K562 (cell line): ENCODE data around the gene PRR19. TPM values are rescaled to one million over a fixed set of nuclear protein-coding genes. Genes with fewer than 3 reads are reported as not detected.

ENCODE experiments used
- CEBPB ChIP-seq: fragments of 450-650 bp; IDR thresholded peaks from 2 replicates; pipeline ENCODE4 v1.6.1; 2016; ENCODE audit warnings: missing genetic modification characterization, missing compliant biosample characterization
- CHD1 ChIP-seq: fragments of 200-600 bp; sonication (generic); IDR thresholded peaks from one replicate; pipeline ENCODE4 v1.6.1; 2012; ENCODE audit warnings: mild to moderate bottlenecking, moderate library complexity, low read length, inconsistent platforms
- CREB5 ChIP-seq: fragments of 250-450 bp; sonication (Bioruptor Pico); IDR thresholded peaks from 2 replicates; pipeline ENCODE4 v1.5.0; 2020; ENCODE audit warnings: mild to moderate bottlenecking
- GTF2B ChIP-seq: IDR thresholded peaks from 2 replicates; pipeline ENCODE4 v1.6.1; 2011; ENCODE audit not compliant: insufficient read length; ENCODE audit errors: extremely low read depth
- GTF3C2 ChIP-seq: IDR thresholded peaks from 3 replicates; pipeline ENCODE4 v1.6.1; 2011; ENCODE audit warnings: borderline replicate concordance, mild to moderate bottlenecking, moderate library complexity; ENCODE audit not compliant: insufficient read length; ENCODE audit errors: extremely low read depth
- HEY1 ChIP-seq: fragments of 250-450 bp; sonication (Bioruptor Pico); IDR thresholded peaks from 2 replicates; pipeline ENCODE4 v1.5.0; 2020; ENCODE audit warnings: mild to moderate bottlenecking, moderate library complexity, borderline replicate concordance
- MCM5 ChIP-seq: fragments of 450-650 bp; IDR thresholded peaks from 2 replicates; pipeline ENCODE4 v1.6.1; 2016; ENCODE audit warnings: low read depth
- MLX ChIP-seq, 2 experiments: fragments of 450-650 bp in 1 of 2; sonication (generic) in 1 of 2; formaldehyde crosslinking; conservative IDR thresholded peaks; 2 replicates each; pipeline versions ENCODE4 v1.4.0 to v1.8.1; 2020 to 2022; ENCODE audit warnings: mild to moderate bottlenecking in 1 of 2, missing genetic modification reagents in 1 of 2
- RB1 ChIP-seq: fragments of 450-650 bp; IDR thresholded peaks from 2 replicates; pipeline ENCODE4 v1.6.1; 2017; ENCODE audit warnings: low read depth, mild to moderate bottlenecking
- RBM22 ChIP-seq: fragments of 200-400 bp; formaldehyde crosslinking; IDR thresholded peaks from 2 replicates; pipeline ENCODE4 v1.6.1; 2018; ENCODE audit warnings: low read length, low read depth; ENCODE audit not compliant: poor library complexity, severe bottlenecking
- SAFB2 ChIP-seq: fragments of 200-400 bp; formaldehyde crosslinking; IDR thresholded peaks from 2 replicates; pipeline ENCODE4 v1.6.1; 2018; ENCODE audit warnings: borderline replicate concordance, low read length, low read depth, moderate library complexity; ENCODE audit not compliant: severe bottlenecking
- SMC3 ChIP-seq: conservative IDR thresholded peaks from 2 replicates; pipeline ENCODE4 v1.6.1; 2011; ENCODE audit warnings: low read depth, low read length, improper control_type of control experiment; ENCODE audit not compliant: insufficient read depth
- SNAPC5 ChIP-seq: fragments of 250-450 bp; sonication (Bioruptor Pico); IDR thresholded peaks from 2 replicates; pipeline ENCODE4 v1.8.0; 2021; ENCODE audit warnings: moderate library complexity, mild to moderate bottlenecking, inconsistent platforms
- TEAD4 ChIP-seq, 2 experiments: sonication (generic) in 1 of 2; formaldehyde crosslinking in 1 of 2; IDR thresholded peaks; 2 replicates each; pipeline versions ENCODE4 v1.6.1 to v1.8.0; 2012 to 2022; ENCODE audit warnings: borderline replicate concordance in 1 of 2, inconsistent platforms in 1 of 2, low read length in 1 of 2, mild to moderate bottlenecking in 1 of 2, missing genetic modification reagents in 1 of 2
- TFAP4 ChIP-seq: sonication (generic); formaldehyde crosslinking; IDR thresholded peaks from 2 replicates; pipeline ENCODE4 v1.8.0; 2022; ENCODE audit warnings: missing genetic modification reagents, mild to moderate bottlenecking, moderate library complexity, borderline replicate concordance
- ZC3H4 ChIP-seq: sonication (generic); formaldehyde crosslinking; IDR thresholded peaks from 2 replicates; pipeline ENCODE4 v1.9.0; 2021; ENCODE audit warnings: missing genetic modification reagents, borderline replicate concordance
- ZNF282 ChIP-seq: sonication (generic); formaldehyde crosslinking; IDR thresholded peaks from 2 replicates; pipeline ENCODE4 v1.8.1; 2023; ENCODE audit warnings: missing genetic modification reagents
- ZNF444 ChIP-seq: fragments of 250-450 bp; sonication (Bioruptor Pico); IDR thresholded peaks from 2 replicates; pipeline ENCODE4 v1.4.0; 2020; ENCODE audit warnings: mild to moderate bottlenecking, moderate library complexity
- ZNF644 ChIP-seq: fragments of 200-800 bp; sonication (Bioruptor generic); IDR thresholded peaks from 2 replicates; pipeline ENCODE4 v1.6.1; 2016; ENCODE audit warnings: low read depth, missing genetic modification characterization, missing compliant biosample characterization
- polyA plus RNA-seq, 8 experiments: library from polyadenylated mRNA; depleted of rRNA in 4 of 8; stranded (reverse) in 5 of 8; unstranded in 3 of 8; fragments of >200 nt; fragmentation: Nextera tagmentation in 2 of 8; fragmentation: Illumina TruSeq in 1 of 8; extraction: Ambion mirVana in 2 of 8; extraction: Trizol in 1 of 8; gene quantifications; 2 replicates each; pipeline versions ENCODE4 v1.2.1 to v1.2.3, GENCODE V29; 2011 to 2014; ENCODE audit warnings: inconsistent platforms in 1 of 8, missing spikeins in 1 of 8
- total RNA-seq, 7 experiments: library from RNA; depleted of rRNA in 6 of 7; stranded (reverse); fragments of >200 nt in 6 of 7; fragmentation: Illumina TruSeq in 2 of 7; extraction: Trizol in 2 of 7; gene quantifications; 2 replicates each; pipeline versions ENCODE4 v1.2.1 to v1.2.3, GENCODE V29; 2011 to 2021; ENCODE audit warnings: low replicate concordance in 1 of 7

The PRR19 gene
- total and polyA plus RNA-seq, 9 of the 15 experiments (the other 6 are each of a cell fraction or from before 2014, with no cell fraction given): 0.10 to 1.6 (median 0.54) TPM

GRCh38 chr19:42254089-42254849 is 47.7 kb upstream of the PRR19 start (continued):
- TF ChIP-seq HEY1 (CRISPR knock-in tag) (no peak), CREB5 (CRISPR knock-in tag) (no peak), TFAP4 (CRISPR knock-in tag) (peak; percentile 45; the same call in 1 of the 2 replicates), ZNF282 (CRISPR knock-in tag) (no peak), SMC3 (no peak), ZNF444 (CRISPR knock-in tag) (no peak), MLX (CRISPR knock-in tag; conservative IDR thresholded peaks at IDR 0.05) (0 out of 4 replicates have a peak, but pooled peaks of 1 of the 2 experiments have one; percentile 11), RBM22 (no peak), GTF2B (no peak), RB1 (peak; percentile 33; the same call in 1 of the 2 replicates), GTF3C2 (no peak), CHD1 (peak; percentile 8), TEAD4 (IDR thresholded peaks at IDR 0.05; ENCODE audit: low read length) (no peak), TEAD4 (CRISPR knock-in tag; IDR thresholded peaks at IDR 0.05; ENCODE audit: borderline replicate concordance) (no peak), CEBPB (tag) (no peak), MCM5 (no peak), SAFB2 (no peak), ZNF644 (tag) (no peak), SNAPC5 (CRISPR knock-in tag) (no peak), ZC3H4 (CRISPR knock-in tag) (no peak)
